K562 (cell line): ENCODE measurements around the gene RIMBP3C. TPM values are rescaled to one million over a fixed set of nuclear protein-coding genes. Genes with fewer than 3 reads are reported as not detected.

ENCODE experiments used
- ARID1B ChIP-seq: fragments of 450-650 bp; IDR thresholded peaks from 2 replicates; pipeline ENCODE4 v1.6.1; 2016; ENCODE audit warnings: antibody characterized with exemption, mild to moderate bottlenecking, inconsistent platforms
- ARID3B ChIP-seq: fragments of 250-450 bp; sonication (Bioruptor Pico); IDR thresholded peaks from 2 replicates; pipeline ENCODE4 v1.4.0; 2020; ENCODE audit warnings: borderline replicate concordance
- BDP1 ChIP-seq: IDR thresholded peaks from 3 replicates; pipeline ENCODE4 v1.6.1; 2011; ENCODE audit not compliant: insufficient read length, insufficient read depth
- CREB5 ChIP-seq: fragments of 250-450 bp; sonication (Bioruptor Pico); IDR thresholded peaks from 2 replicates; pipeline ENCODE4 v1.5.0; 2020; ENCODE audit warnings: mild to moderate bottlenecking
- E2F1 ChIP-seq: sonication (generic); formaldehyde crosslinking; IDR thresholded peaks from 2 replicates; pipeline ENCODE4 v1.8.1; 2023; ENCODE audit warnings: mild to moderate bottlenecking, missing genetic modification reagents, moderate library complexity
- HBP1 ChIP-seq: fragments of 450-650 bp; formaldehyde crosslinking; IDR thresholded peaks from 2 replicates; pipeline ENCODE4 v1.4.0; 2022; ENCODE audit warnings: missing genetic modification characterization
- HDAC3 ChIP-seq: fragments of 450-650 bp; IDR thresholded peaks from 2 replicates; pipeline ENCODE4 v1.6.1; 2018; ENCODE audit warnings: borderline replicate concordance, mild to moderate bottlenecking, moderate library complexity; ENCODE audit not compliant: partially characterized antibody
- HMGN3 ChIP-seq: IDR thresholded peaks from 2 replicates; pipeline ENCODE4 v1.6.1; 2011; ENCODE audit warnings: borderline replicate concordance, low read depth, mild to moderate bottlenecking, mixed read lengths, low read length; ENCODE audit not compliant: insufficient read length; ENCODE audit errors: extremely low read depth
- MCM2 ChIP-seq: fragments of 450-650 bp; IDR thresholded peaks from 2 replicates; pipeline ENCODE4 v1.6.1; 2017; ENCODE audit warnings: low read depth, mild to moderate bottlenecking
- NELFE ChIP-seq: IDR thresholded peaks from 2 replicates; pipeline ENCODE4 v1.6.1; 2011; ENCODE audit warnings: mild to moderate bottlenecking; ENCODE audit not compliant: insufficient read depth, insufficient read length
- NFIX ChIP-seq: fragments of 250-450 bp; sonication (Bioruptor Pico); IDR thresholded peaks from 2 replicates; pipeline ENCODE4 v1.4.0; 2020; ENCODE audit warnings: low read depth, mild to moderate bottlenecking, moderate library complexity
- SNIP1 ChIP-seq: fragments of 450-650 bp; IDR thresholded peaks from 2 replicates; pipeline ENCODE4 v1.7.1; 2017; ENCODE audit warnings: low read depth, mild to moderate bottlenecking
- SREBF2 ChIP-seq: sonication (generic); formaldehyde crosslinking; IDR thresholded peaks from 2 replicates; pipeline ENCODE4 v1.4.0; 2020; ENCODE audit warnings: mild to moderate bottlenecking, missing genetic modification reagents
- SUPT5H ChIP-seq: fragments of 450-650 bp; IDR thresholded peaks from 2 replicates; pipeline ENCODE4 v1.6.1; 2016
- WHSC1 ChIP-seq: IDR thresholded peaks from one replicate; pipeline ENCODE4 v1.6.1; 2012; ENCODE audit warnings: low read length, control low read depth, inconsistent platforms
- XRCC4 ChIP-seq: IDR thresholded peaks from one replicate; pipeline ENCODE4 v1.6.1; 2011; ENCODE audit not compliant: insufficient read depth, insufficient read length; ENCODE audit errors: extremely low read depth
- YBX1 ChIP-seq: fragments of 450-650 bp; IDR thresholded peaks from 2 replicates; pipeline ENCODE4 v1.7.1; 2016; ENCODE audit warnings: mild to moderate bottlenecking
- YY1 ChIP-seq, 3 experiments: IDR thresholded peaks; 2 replicates each; pipeline ENCODE4 v1.6.1; 2011; ENCODE audit warnings: low read length in 2 of 3, mild to moderate bottlenecking in 2 of 3, moderate library complexity in 2 of 3, borderline replicate concordance in 1 of 3, control low read depth in 1 of 3, low read depth in 1 of 3; ENCODE audit not compliant: insufficient read depth in 3 of 3, insufficient replicate concordance in 2 of 3, control insufficient read depth in 1 of 3, insufficient read length in 1 of 3; ENCODE audit errors: extremely low read depth in 1 of 3
- ZNF263 ChIP-seq: sonication (generic); formaldehyde crosslinking; IDR thresholded peaks from 2 replicates; pipeline ENCODE4 v1.8.0; 2022; ENCODE audit warnings: mild to moderate bottlenecking, missing genetic modification reagents, borderline replicate concordance
- ZNF3 ChIP-seq: fragments of 250-450 bp; sonication (Bioruptor Pico); IDR thresholded peaks from 2 replicates; pipeline ENCODE4 v1.5.0; 2021; ENCODE audit warnings: mild to moderate bottlenecking, moderate library complexity
- polyA plus RNA-seq, 8 experiments: library from polyadenylated mRNA; depleted of rRNA in 4 of 8; stranded (reverse) in 5 of 8; unstranded in 3 of 8; fragments of >200 nt; fragmentation: Nextera tagmentation in 2 of 8; fragmentation: Illumina TruSeq in 1 of 8; extraction: Ambion mirVana in 2 of 8; extraction: Trizol in 1 of 8; gene quantifications; 2 replicates each; pipeline versions ENCODE4 v1.2.1 to v1.2.3, GENCODE V29; 2011 to 2014; ENCODE audit warnings: inconsistent platforms in 1 of 8, missing spikeins in 1 of 8
- total RNA-seq, 7 experiments: library from RNA; depleted of rRNA in 6 of 7; stranded (reverse); fragments of >200 nt in 6 of 7; fragmentation: Illumina TruSeq in 2 of 7; extraction: Trizol in 2 of 7; gene quantifications; 2 replicates each; pipeline versions ENCODE4 v1.2.1 to v1.2.3, GENCODE V29; 2011 to 2021; ENCODE audit warnings: low replicate concordance in 1 of 7
- TF ChIP-seq, protein P1 (sequence below): fragments of 250-450 bp; sonication (Bioruptor Pico); IDR thresholded peaks from 2 replicates; pipeline ENCODE4 v1.8.0; 2022; ENCODE audit warnings: inconsistent platforms, mild to moderate bottlenecking, moderate library complexity, borderline replicate concordance

RIMBP3C gene
- total and polyA plus RNA-seq, 9 of the 15 experiments (the other 6 are each of a cell fraction or from before 2014, with no cell fraction given): 0.09 to 0.98 (median 0.17) TPM; not detected in 2

GRCh38 chr22:21569459-21570170, 18.4 kb upstream of the RIMBP3C start (continued):
- TF ChIP-seq CREB5 (no peak), ZNF263 (CRISPR knock-in tag) (no peak), SREBF2 (CRISPR knock-in tag) (no peak), SNIP1 (no peak), HDAC3 (no peak), HBP1 (peak; percentile 24; the same call in 1 of the 2 replicates), XRCC4 (no peak), SUPT5H (no peak), YY1 (IDR thresholded peaks at IDR 0.05; ENCODE audit: borderline replicate concordance in 1 of 3, control insufficient read depth in 1 of 3, extremely low read depth in 1 of 3, insufficient read depth in 3 of 3, insufficient read length in 1 of 3, insufficient replicate concordance in 2 of 3, low read depth in 1 of 3, low read length in 2 of 3) (no peak), WHSC1 (peak; percentile 86), NELFE (no peak), YBX1 (no peak), ARID1B (no peak), MCM2 (no peak), ZNF3 (CRISPR knock-in tag) (no peak), BDP1 (no peak), NFIX (CRISPR knock-in tag) (no peak; the same call in 1 of the 2 replicates), ARID3B (0 out of 2 replicates have a peak, but pooled peaks have one; percentile 2), E2F1 (CRISPR knock-in tag) (peak; percentile 48; the same call in 1 of the 2 replicates), HMGN3 (no peak)
- TF ChIP-seq, protein P1, sequence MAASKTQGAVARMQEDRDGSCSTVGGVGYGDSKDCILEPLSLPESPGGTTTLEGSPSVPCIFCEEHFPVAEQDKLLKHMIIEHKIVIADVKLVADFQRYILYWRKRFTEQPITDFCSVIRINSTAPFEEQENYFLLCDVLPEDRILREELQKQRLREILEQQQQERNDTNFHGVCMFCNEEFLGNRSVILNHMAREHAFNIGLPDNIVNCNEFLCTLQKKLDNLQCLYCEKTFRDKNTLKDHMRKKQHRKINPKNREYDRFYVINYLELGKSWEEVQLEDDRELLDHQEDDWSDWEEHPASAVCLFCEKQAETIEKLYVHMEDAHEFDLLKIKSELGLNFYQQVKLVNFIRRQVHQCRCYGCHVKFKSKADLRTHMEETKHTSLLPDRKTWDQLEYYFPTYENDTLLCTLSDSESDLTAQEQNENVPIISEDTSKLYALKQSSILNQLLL: no peak
